Mucosa of gallbladder (tissue), 1 donor: ENCODE results near the gene FOXD2. TPM values are rescaled to one million over a fixed set of nuclear protein-coding genes. Genes with fewer than 3 reads are reported as not detected.
"Not testable (repeated sequence)": the region's sequence is repeated elsewhere in the genome, so short reads cannot be mapped to it uniquely, and the experiment has no call there.

Source experiments
- DNase-seq: peaks from one replicate; pipeline ENCODE4 v3.0.0-alpha.2; 2020; ENCODE audit warnings: low spot score
- total RNA-seq: library from RNA; stranded (reverse); gene quantifications from one replicate; pipeline ENCODE4 v1.2.1, GENCODE V29; 2021
- donor health status: DM: no; HTN: no; CAD: no.

The FOXD2 gene
- total RNA-seq, 1 donor from 2014 or later: 0.26 TPM

- no peak for DNase-seq
These were observed 2.2 kb downstream of the FOXD2 start for GRCh38 chr1:47439819-47440598.

GRCh38 chr1:47440599-47441081, 2.8 kb downstream of the FOXD2 start:
- no peak for DNase-seq

- DNase-seq: no peak
These were observed 3.7 kb downstream of the FOXD2 start for GRCh38 chr1:47441450-47442106.

- no peak for DNase-seq
These were observed 4.4 kb downstream of the FOXD2 start for GRCh38 chr1:47442202-47442601.

- DNase-seq: no peak
These were observed 5.1 kb downstream of the FOXD2 start for GRCh38 chr1:47442842-47443529.

DNA sequence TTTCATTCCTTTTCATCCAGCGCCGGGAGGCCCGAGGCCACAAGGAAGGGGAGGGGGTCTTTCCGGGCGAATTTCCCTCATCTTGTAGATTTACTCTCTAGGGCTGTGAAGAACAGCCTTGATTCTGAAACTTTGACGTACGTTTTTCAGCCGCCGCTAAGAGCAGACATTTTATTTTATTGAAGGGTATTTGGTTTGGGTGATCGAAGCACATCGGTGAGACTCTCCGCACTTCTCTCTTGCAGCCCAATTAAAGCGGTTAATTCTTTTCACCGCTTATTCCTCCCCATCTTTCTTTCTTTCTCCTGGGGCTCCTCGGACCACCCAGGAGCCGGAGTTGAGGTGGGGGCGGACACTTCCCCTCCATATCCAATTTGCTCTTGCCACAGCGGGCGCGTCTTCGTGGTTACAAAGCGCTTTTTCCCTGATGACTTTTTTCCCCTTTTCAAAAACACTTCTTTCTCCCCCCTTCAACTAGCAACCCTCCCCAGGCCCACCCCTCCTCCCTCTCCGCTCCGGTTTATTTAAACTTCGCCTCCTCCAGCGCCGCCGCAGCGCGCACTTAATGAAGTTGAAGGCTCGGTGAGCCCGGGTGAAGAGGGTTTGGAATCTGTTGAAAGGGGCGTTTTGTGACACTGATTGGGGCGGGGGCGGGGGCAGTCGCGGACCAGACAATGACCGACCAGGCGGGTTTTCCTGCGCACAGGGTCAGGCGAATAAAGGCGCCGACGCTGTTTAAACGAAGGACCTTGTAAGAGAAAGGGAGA, 5.9 kb downstream of the FOXD2 start:
- DNase-seq: no peak

- DNase-seq: no peak
These were observed 6.4 kb downstream of the FOXD2 start for GRCh38 chr1:47444297-47444561.

- DNase-seq: no peak
These were observed 7.0 kb downstream of the FOXD2 start for GRCh38 chr1:47444562-47445465.

DNA sequence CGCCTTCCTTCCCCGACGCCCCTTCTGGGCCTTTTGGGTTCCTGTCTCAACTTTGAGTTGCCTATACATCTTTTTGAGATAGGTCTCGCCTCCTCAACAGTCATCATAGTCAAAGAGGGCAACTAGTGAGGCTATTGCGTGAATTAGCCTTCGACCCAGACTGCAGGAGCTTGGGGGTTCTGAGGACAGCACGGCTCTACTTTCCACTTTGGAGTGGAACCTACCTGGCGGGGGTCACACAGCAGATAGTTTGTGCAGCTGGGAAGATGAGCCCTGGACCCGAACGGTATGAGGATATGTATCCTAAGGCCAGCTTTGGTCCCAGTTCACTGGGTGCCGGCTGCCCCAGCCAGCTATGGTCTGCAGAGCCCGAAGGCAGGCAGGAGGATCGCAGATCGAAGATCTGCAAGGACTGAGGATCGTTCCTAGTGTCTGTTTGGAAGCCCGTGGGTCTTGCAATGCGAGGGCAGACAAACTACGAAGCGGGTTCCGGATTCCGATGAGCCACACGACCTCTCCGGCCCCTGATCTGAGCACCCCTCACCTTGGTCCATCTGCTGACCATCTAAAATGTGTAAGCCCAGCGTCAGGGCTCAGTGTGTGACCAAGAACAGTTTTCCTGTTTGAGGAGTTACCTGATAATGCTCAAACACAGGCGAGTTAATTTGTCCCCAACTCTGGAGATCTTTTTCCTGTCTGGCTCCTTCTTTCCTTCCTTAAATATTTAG, 8.1 kb downstream of the FOXD2 start:
- DNase-seq: no peak

- no peak for DNase-seq
These were observed 10.8 kb downstream of the FOXD2 start for GRCh38 chr1:47448462-47449222.

GRCh38 chr1:47449822-47450552, 12.1 kb downstream of the FOXD2 start:
- DNase-seq: peak; percentile 37

GRCh38 chr1:47450606-47451005, 12.8 kb downstream of the FOXD2 start:
- no peak for DNase-seq

- DNase-seq: no peak
These were observed 14.6 kb downstream of the FOXD2 start for GRCh38 chr1:47452426-47452825.

- not testable (repeated sequence) for DNase-seq
These were observed 16.1 kb downstream of the FOXD2 start for GRCh38 chr1:47453910-47454309.

DNA sequence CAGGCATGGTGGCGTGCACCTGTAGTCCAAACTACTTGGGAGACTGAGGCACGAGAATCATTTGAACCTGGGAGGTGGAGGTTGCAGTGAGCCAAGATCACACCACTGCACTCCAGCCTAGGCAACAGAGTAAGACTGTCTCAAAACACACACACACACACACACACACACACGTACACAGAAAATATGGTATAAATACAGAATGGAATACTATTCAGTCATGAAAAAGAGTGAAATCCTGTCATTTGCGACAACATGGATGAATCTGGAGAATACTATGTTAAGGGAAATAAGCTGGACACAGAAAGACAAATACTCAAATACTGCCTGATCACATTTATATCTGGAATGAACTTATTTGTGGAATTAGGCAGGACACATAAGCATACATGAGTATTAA, 18.4 kb downstream of the FOXD2 start:
- DNase-seq: no peak

DNA sequence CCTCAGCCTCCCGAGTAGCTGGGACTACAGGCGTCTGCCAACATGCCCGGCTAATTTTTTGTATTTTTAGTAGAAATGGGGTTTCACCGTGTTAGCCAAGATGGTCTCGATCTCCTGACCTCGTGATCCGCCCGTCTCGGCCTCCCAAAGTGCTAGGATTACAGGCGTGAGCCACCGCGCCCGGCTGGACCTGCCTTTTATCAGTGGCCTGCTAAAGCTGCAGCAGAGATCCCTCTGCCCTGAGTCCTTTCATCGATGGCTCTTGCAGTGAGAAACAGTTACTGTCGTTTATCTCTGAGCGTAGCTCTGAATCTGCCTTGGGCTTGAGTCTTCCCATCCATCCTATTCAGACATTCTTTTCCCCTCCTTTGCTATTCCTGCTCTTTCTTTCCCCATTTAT, 19.7 kb downstream of the FOXD2 start:
- not testable (repeated sequence) for DNase-seq

- DNase-seq: no peak
These were observed 21.5 kb downstream of the FOXD2 start for GRCh38 chr1:47459253-47459788.

DNA sequence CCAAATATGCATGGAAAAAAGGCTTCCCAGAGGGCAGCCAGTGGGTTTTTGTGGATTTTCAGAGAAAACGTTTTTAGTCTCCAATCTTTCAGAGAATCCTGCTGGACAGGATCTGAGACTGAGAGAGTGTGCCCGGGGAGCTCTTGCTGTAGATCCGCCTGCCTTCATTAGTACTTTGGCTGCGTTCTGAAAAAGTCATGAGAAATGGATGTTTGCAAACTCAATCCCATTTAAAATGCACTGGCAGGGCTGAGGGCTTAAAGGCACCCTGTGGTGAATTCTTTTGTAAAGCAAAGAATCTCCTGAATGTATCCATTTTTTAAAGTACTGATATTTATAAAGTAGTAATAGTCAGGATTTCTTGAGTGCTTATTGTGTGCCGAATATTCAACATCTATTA, 22.2 kb downstream of the FOXD2 start:
- DNase-seq: no peak

DNA sequence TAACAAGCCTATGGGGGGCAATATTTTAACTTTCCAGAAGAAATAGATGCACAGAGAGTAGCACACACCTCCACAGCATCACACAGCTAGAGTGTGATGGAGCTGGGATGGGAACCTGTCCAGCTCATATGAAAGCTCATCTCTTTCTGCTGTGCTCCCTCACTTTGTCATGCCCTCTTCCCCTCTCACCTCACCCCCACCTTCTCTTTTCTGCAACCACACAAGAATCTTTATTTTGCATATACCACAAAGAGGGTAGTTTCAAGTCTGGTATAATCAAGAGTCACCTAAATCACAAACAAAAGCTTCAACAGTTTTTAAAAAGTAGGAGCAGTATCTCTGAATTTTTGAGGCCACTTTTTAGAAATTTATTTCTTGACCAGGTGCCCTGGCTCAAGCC, 22.6 kb downstream of the FOXD2 start:
- no peak for DNase-seq
